Mesodermal cell (in vitro differentiated cells): ENCODE measurements around the gene NLGN1.
A peak's percentile ranks its signal among the peaks of the same experiment; 100 is the strongest.

Source experiments
- H3K27ac ChIP-seq: 2 replicates; pipeline ENCODE4 v1.7.0; 2013; ENCODE audit warnings: mild to moderate bottlenecking, low read depth, low read length, moderate library complexity; ENCODE audit not compliant: severe bottlenecking
- H3K36me3 ChIP-seq: 2 replicates; pipeline ENCODE4 v1.7.1; 2013; ENCODE audit warnings: mild to moderate bottlenecking, low read length, moderate library complexity; ENCODE audit not compliant: control insufficient read depth, insufficient read depth
- H3K4me1 ChIP-seq: one replicate; pipeline ENCODE4 v1.7.1; 2013; ENCODE audit warnings: mild to moderate bottlenecking, low read length; ENCODE audit not compliant: insufficient read depth, control insufficient read depth, poor library complexity, severe bottlenecking
- H3K4me3 ChIP-seq: 2 replicates; pipeline ENCODE4 v1.7.0; 2013; ENCODE audit warnings: low read length, control low read depth, mild to moderate bottlenecking; ENCODE audit not compliant: insufficient read depth, poor library complexity, severe bottlenecking; ENCODE audit errors: extremely low read depth
- H3K9me3 ChIP-seq: 2 replicates; pipeline ENCODE4 v1.7.1; 2013; ENCODE audit warnings: mild to moderate bottlenecking, low read length, moderate library complexity; ENCODE audit not compliant: control insufficient read depth
- WGBS, 2 experiments: methylation state at CpG; one replicate each; pipeline ENCODE4 v1.1.5; 2013; ENCODE audit warnings: missing lambda C conversion rate in 2 of 2; ENCODE audit not compliant: insufficient coverage in 2 of 2; 5-methylcytosine and 5-hydroxymethylcytosine counted together

NLGN1 gene

DNA sequence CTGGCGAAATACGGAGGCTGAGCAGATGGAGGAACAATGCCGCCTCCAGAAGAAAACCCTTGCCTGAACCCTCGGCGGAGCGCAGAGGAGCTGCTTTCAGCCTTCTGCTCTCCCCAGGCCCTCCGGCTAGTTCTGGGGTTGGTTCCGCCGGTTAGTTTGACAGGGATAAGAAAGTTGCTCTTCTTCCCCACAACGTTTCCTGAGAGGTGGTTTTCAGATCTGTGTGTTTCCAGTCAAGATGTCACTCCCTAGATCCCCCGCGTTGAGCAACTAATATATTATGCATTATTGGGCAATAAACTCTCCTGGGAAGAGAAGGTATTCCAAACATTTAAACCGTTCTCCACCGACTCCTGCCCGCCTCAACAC, 551 bp downstream of the NLGN1 start:
- Histone ChIP-seq H3K4me1 (no peaks in the 10 kb centered on the region), H3K36me3 (no peaks in the 10 kb centered on the region), H3K27ac (peak overlapping the region; percentile 46), H3K9me3 (no peaks in the 10 kb centered on the region), H3K4me3 (peak overlapping the region; percentile 63)
- WGBS, 2 experiments, result 2% methylated on average over 7 to 8 of the region's 15 CpGs

- H3K4me3 ChIP-seq, result no peak overlapping the region
- H3K4me1 ChIP-seq, result peaks cover 7% of the 10 kb centered on the region
- H3K9me3 ChIP-seq, result no peaks in the 10 kb centered on the region
- no peak overlapping the region for H3K27ac ChIP-seq
- no peaks in the 10 kb centered on the region for H3K36me3 ChIP-seq
- no CpG with 5 or more reads among the region's 1 CpG for WGBS, 2 experiments
Measured at GRCh38 chr3:173399044-173399443, 1.5 kb downstream of the NLGN1 start.

- H3K9me3 ChIP-seq, result no peaks in the 10 kb centered on the region
- no peak overlapping the region for H3K27ac ChIP-seq
- H3K4me3 ChIP-seq, result no peak overlapping the region
- no peaks in the 10 kb centered on the region for H3K36me3 ChIP-seq
- H3K4me1 ChIP-seq, result peaks cover 7% of the 10 kb centered on the region
- WGBS, 2 experiments, result no CpG with 5 or more reads among the region's 3 CpGs
Measured at GRCh38 chr3:173401369-173401768, 3.8 kb downstream of the NLGN1 start.

GRCh38 chr3:173402656-173403055, 5.1 kb downstream of the NLGN1 start:
- Histone ChIP-seq H3K4me1 (peaks cover 7% of the 10 kb centered on the region), H3K4me3 (no peak overlapping the region), H3K27ac (no peak overlapping the region), H3K36me3 (no peaks in the 10 kb centered on the region), H3K9me3 (no peaks in the 10 kb centered on the region)
- WGBS, 2 experiments, result 67% methylated on average over 1 of the region's 2 CpGs; no CpG with 5 or more reads in 1 of the 2 experiments

- no peaks in the 10 kb centered on the region for H3K9me3 ChIP-seq
- H3K27ac ChIP-seq, result no peak overlapping the region
- H3K4me1 ChIP-seq, result peaks cover 7% of the 10 kb centered on the region
- H3K36me3 ChIP-seq, result no peaks in the 10 kb centered on the region
- no CpG with 5 or more reads among the region's 1 CpG for WGBS, 2 experiments
- no peak overlapping the region for H3K4me3 ChIP-seq
Measured at GRCh38 chr3:173403376-173403775, 5.8 kb downstream of the NLGN1 start.

DNA sequence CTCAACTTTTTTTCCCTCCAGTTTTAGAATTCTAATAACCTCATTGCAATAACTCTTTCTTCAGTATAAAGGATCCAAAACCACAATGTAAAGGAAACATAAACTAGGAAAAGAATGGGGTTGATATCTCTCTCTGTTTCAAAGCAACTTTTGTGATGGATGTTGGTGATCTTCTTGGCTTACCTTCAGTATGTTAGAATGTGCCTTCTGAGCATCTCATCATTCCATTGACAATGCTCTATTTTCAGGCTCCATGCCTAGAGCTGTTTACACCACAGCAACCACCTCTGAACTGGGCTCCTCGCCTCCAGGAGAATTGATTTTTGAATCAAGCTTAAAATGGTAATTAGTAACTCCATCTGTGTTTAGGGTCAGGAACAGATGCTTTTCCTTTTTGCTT, 6.6 kb downstream of the NLGN1 start:
- Histone ChIP-seq H3K9me3 (no peaks in the 10 kb centered on the region), H3K4me1 (peaks cover 7% of the 10 kb centered on the region), H3K27ac (no peak overlapping the region), H3K4me3 (no peak overlapping the region), H3K36me3 (no peaks in the 10 kb centered on the region)
- no CpG with 5 or more reads among the region's 1 CpG for WGBS, 2 experiments

GRCh38 chr3:173410436-173410835, 12.9 kb downstream of the NLGN1 start:
- Histone ChIP-seq H3K9me3 (no peaks in the 10 kb centered on the region), H3K4me1 (no peaks in the 10 kb centered on the region), H3K27ac (no peak overlapping the region), H3K36me3 (no peaks in the 10 kb centered on the region), H3K4me3 (no peak overlapping the region)

GRCh38 chr3:173410849-173411248, 13.3 kb downstream of the NLGN1 start:
- H3K9me3 ChIP-seq, result no peaks in the 10 kb centered on the region
- H3K4me1 ChIP-seq, result no peaks in the 10 kb centered on the region
- WGBS, 2 experiments, result 86 to 100% methylated on average over 1 of the region's 1 CpG

GRCh38 chr3:173411375-173411973, 13.9 kb downstream of the NLGN1 start:
- Histone ChIP-seq H3K36me3 (no peaks in the 10 kb centered on the region), H3K4me3 (no peak overlapping the region), H3K9me3 (no peaks in the 10 kb centered on the region), H3K27ac (no peak overlapping the region), H3K4me1 (no peaks in the 10 kb centered on the region)
- WGBS, 2 experiments, result 70 to 71% methylated on average over 1 to 2 of the region's 5 CpGs

More at GRCh38 chr3:173410849-173411248, 13.3 kb downstream of the NLGN1 start:
- no peaks in the 10 kb centered on the region for H3K36me3 ChIP-seq
- H3K4me3 ChIP-seq, result no peak overlapping the region
- H3K27ac ChIP-seq, result no peak overlapping the region

- H3K4me3 ChIP-seq, result no peak overlapping the region
- no peak overlapping the region for H3K27ac ChIP-seq
- H3K9me3 ChIP-seq, result no peaks in the 10 kb centered on the region
- no peaks in the 10 kb centered on the region for H3K36me3 ChIP-seq
- 83% methylated on average over 1 of the region's 1 CpG; no CpG with 5 or more reads in 1 of the 2 experiments for WGBS, 2 experiments
- no peaks in the 10 kb centered on the region for H3K4me1 ChIP-seq
Measured at GRCh38 chr3:173416070-173416469, 18.5 kb downstream of the NLGN1 start.

DNA sequence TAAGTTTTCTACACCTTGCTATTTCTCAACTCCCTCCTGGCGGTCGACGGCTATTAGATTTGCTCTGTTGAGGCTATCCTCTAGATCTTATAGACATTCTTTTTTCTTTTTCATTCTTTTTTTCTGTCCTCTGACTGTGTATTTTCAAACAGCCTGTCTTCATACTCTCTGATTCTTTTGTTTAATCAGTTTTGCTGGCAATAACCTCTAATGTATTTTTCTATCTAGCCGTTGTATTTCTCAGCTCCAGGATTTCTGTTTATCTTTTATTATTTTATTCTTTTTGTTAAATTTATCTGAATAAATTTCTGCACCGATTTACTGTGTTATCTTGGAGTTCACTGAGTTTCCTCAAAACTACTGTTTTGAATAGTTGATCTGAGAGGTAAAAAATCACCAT, 31.5 kb downstream of the NLGN1 start:
- Histone ChIP-seq H3K4me3 (no peak overlapping the region), H3K9me3 (peaks cover 3% of the 10 kb centered on the region), H3K36me3 (no peaks in the 10 kb centered on the region), H3K27ac (no peak overlapping the region), H3K4me1 (no peaks in the 10 kb centered on the region)
- WGBS, 2 experiments, result 89 to 90% methylated on average over 2 to 3 of the region's 5 CpGs
